Thyroid gland (tissue), 4 donors: ENCODE measurements around the gene PDHA1.

Source experiments
- CTCF ChIP-seq, 6 experiments: fragments of 200-600 bp in 3 of 6; fragments of 450-650 bp in 3 of 6; sonication (generic) in 3 of 6; IDR thresholded peaks; one replicate each; pipeline ENCODE4 v1.5.1; 2016 to 2019; ENCODE audit warnings: antibody characterized with exemption in 6 of 6, mild to moderate bottlenecking in 2 of 6, inconsistent platforms in 1 of 6, moderate library complexity in 1 of 6
- POLR2A ChIP-seq, 2 donors: fragments of 450-650 bp; IDR thresholded peaks; one replicate each; pipeline ENCODE4 v1.6.1; 2017; ENCODE audit warnings: antibody characterized with exemption in 2 of 2, mild to moderate bottlenecking in 2 of 2, moderate library complexity in 1 of 2

- TF ChIP-seq POLR2A (IDR thresholded peaks at IDR 0.05) (no peak), CTCF (IDR thresholded peaks at IDR 0.05) (no peak)
Measured at GRCh38 chrX:19381326-19381725, 37.6 kb downstream of the PDHA1 start.
